SK-N-MC (cell line): ENCODE data around the gene ALMS1.
"Not testable (repeated sequence)": the region's sequence is repeated elsewhere in the genome, so short reads cannot be mapped to it uniquely, and the experiment has no call there.

Source experiments
- EZH2 ChIP-seq: fragments of 200-600 bp; sonication (generic); IDR thresholded peaks from one replicate; pipeline ENCODE4 v1.6.1; 2017; ENCODE audit warnings: antibody characterized with exemption
- FOXP2 ChIP-seq: optimal IDR thresholded peaks from 2 replicates; pipeline ENCODE3; 2011; ENCODE audit warnings: mild to moderate bottlenecking, moderate library complexity; ENCODE audit not compliant: insufficient read depth; ENCODE audit errors: extremely low read length, control extremely low read depth
- POLR2AphosphoS5 ChIP-seq: IDR thresholded peaks from 2 replicates; pipeline ENCODE4 v1.6.1; 2012; ENCODE audit warnings: mild to moderate bottlenecking, low read depth, low read length, borderline replicate concordance

DNA sequence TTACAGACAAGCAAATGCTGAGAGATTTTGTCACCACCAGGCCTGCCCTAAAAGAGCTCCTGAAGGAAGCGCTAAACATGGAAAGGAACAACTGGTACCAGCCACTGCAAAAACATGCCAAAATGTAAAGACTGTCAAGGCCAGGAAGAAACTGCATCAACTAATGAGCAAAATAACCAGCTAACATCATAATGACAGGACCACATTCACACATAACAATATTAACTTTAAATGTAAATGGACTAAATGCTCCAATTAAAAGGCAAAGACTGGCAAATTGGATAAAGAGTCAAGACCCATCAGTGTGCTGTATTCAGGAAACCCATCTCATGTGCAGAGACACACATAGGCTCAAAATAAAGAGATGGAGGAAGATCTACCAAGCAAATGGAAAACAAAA is 76.8 kb downstream of the ALMS1 start:
- not testable (repeated sequence) for TF ChIP-seq EZH2, POLR2AphosphoS5, FOXP2
